ENCODE results near the gene DAB1.

DNA sequence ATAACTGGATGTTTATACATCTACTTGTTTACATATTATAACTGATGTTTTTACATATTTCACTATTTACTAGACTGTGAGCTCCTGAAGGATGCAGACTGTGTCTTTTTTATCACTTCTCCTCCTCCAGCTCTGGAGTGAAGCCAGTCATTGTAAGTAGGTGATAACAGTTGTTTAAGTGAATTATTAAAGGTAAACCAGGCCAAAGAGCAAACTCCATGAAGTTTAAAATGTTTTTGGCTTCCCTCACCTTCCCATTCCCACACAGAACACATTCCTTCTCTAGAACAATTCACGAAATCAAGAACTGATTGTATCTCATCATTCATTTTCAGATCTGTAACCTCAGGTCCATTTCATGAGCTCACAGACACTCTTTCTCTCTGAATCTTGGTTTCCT lies 98.3 kb downstream of the DAB1 start:
- no peak for TF ChIP-seq CTCF (IDR thresholded peaks at IDR 0.05)
- no peak for TF ChIP-seq EP300 (IDR thresholded peaks at IDR 0.05; ENCODE audit: low read depth)
- TF ChIP-seq POLR2A (IDR thresholded peaks at IDR 0.05), result no peak

All from transverse colon (tissue), 3 donors.